A549 (cell line): ENCODE results near the gene ARHGAP22. TPM values are rescaled to one million over a fixed set of nuclear protein-coding genes. Genes with fewer than 3 reads are reported as not detected.

Experiments
- ATAC-seq, 2 experiments: fragments of 200-7000 bp in 1 of 2; fragments of >200 bp in 1 of 2; cut with Nextera tagmentation in 1 of 2; cut with Tn5 transposase in 1 of 2; 3 replicates each; pipeline versions ENCODE4 v1.8.0 to v1.9.1; 2018 to 2020; ENCODE audit warnings: mild to moderate bottlenecking in 1 of 2, moderate library complexity in 1 of 2
- CTCF ChIA-PET: fragments of 300-600 bp; sonication (Branson Sonifier 250); formaldehyde crosslinking; extraction: SDS; loops from one replicate; lab custom pipeline; 2021; ENCODE audit warnings: antibody characterized with exemption, inconsistent platforms; lab: Yijun Ruan, JAX
- POLR2A ChIA-PET: fragments of 350-600 bp; formaldehyde crosslinking; extraction: SDS; loops from one replicate; lab custom pipeline; 2021; ENCODE audit warnings: antibody characterized with exemption, inconsistent platforms; lab: Yijun Ruan, JAX
- DNase-seq, 2 experiments: peaks; one replicate each; pipeline versions ENCODE4 v3.0.0 to v3.0.0-alpha.2; 2011 to 2016; ENCODE audit warnings: low read depth in 1 of 2, low spot score in 1 of 2
- FAIRE-seq: peaks from 2 replicates; lab custom pipeline; 2011; peaks lifted over from hg19 to GRCh38; lab: Jason Lieb, UNC
- H3K27ac ChIP-seq, 2 experiments: fragments of >200 bp; sonication (Bioruptor Twin); formaldehyde crosslinking; 3 replicates each; pipeline ENCODE4 v1.5.1; 2016 to 2017
- H3K4me1 ChIP-seq: fragments of >200 bp; sonication (Bioruptor Twin); formaldehyde crosslinking; 3 replicates; pipeline ENCODE4 v1.6.1; 2016
- H3K4me2 ChIP-seq: fragments of >200 bp; sonication (Bioruptor Twin); formaldehyde crosslinking; 3 replicates; pipeline ENCODE4 v1.6.1; 2016
- H3K4me3 ChIP-seq: fragments of >200 bp; sonication (Bioruptor Twin); formaldehyde crosslinking; 3 replicates; pipeline ENCODE4 v1.5.1; 2016
- H3K9me3 ChIP-seq: fragments of >200 bp; sonication (Bioruptor Twin); formaldehyde crosslinking; 3 replicates; pipeline ENCODE4 v1.6.1; 2016
- BCL3 ChIP-seq: fragments of >200 bp; sonication (Bioruptor Twin); formaldehyde crosslinking; IDR thresholded peaks from 3 replicates; pipeline ENCODE4 v1.6.1; 2016
- BHLHE40 ChIP-seq: IDR thresholded peaks from 2 replicates; pipeline ENCODE4 v1.6.1; 2012; ENCODE audit warnings: low read depth, low read length, inconsistent platforms
- CBX8 ChIP-seq: fragments of 200-600 bp; sonication (generic); IDR thresholded peaks from 2 replicates; pipeline ENCODE4 v1.6.1; 2016
- CEBPB ChIP-seq, 2 experiments: fragments of >200 bp in 1 of 2; sonication (Bioruptor Twin) in 1 of 2; formaldehyde crosslinking in 1 of 2; IDR thresholded peaks; 2 replicates each; pipeline ENCODE4 v1.6.1; 2012 to 2016
- CHD2 ChIP-seq: fragments of 150-350 bp; IDR thresholded peaks from 2 replicates; pipeline ENCODE4 v1.6.1; 2014; ENCODE audit warnings: low read length; ENCODE audit not compliant: partially characterized antibody
- CHD4 ChIP-seq: fragments of 200-600 bp; sonication (generic); IDR thresholded peaks from 2 replicates; pipeline ENCODE4 v1.6.1; 2016; ENCODE audit warnings: antibody characterized with exemption, mild to moderate bottlenecking, borderline replicate concordance
- CTCF ChIP-seq: fragments of >200 bp; sonication (Bioruptor Twin); formaldehyde crosslinking; IDR thresholded peaks from 3 replicates; pipeline ENCODE4 v1.5.1; 2016
- EHF ChIP-seq: fragments of 250-450 bp; sonication (Bioruptor Pico); IDR thresholded peaks from 2 replicates; pipeline ENCODE4 v1.5.0; 2020; ENCODE audit warnings: mild to moderate bottlenecking
- FOSB ChIP-seq: fragments of 250-450 bp; sonication (Bioruptor Pico); IDR thresholded peaks from 2 replicates; pipeline ENCODE4 v1.5.0; 2020; ENCODE audit warnings: mild to moderate bottlenecking, moderate library complexity
- FOSL2 ChIP-seq, 2 experiments: fragments of 450-650 bp in 1 of 2; fragments of >200 bp in 1 of 2; sonication (Bioruptor Twin) in 1 of 2; formaldehyde crosslinking; IDR thresholded peaks; 2 replicates each; pipeline versions ENCODE4 v1.5.0 to v1.6.1; 2016 to 2020; ENCODE audit warnings: mild to moderate bottlenecking in 1 of 2, moderate library complexity in 1 of 2
- GATA3 ChIP-seq: IDR thresholded peaks from 2 replicates; pipeline ENCODE4 v1.6.1; 2012; ENCODE audit warnings: borderline replicate concordance
- HDAC2 ChIP-seq: fragments of 200-600 bp; sonication (generic); IDR thresholded peaks from 2 replicates; pipeline ENCODE4 v1.6.1; 2016
- JUNB ChIP-seq: fragments of >200 bp; sonication (Bioruptor Twin); formaldehyde crosslinking; IDR thresholded peaks from 2 replicates; pipeline ENCODE4 v1.6.1; 2016
- KDM5A ChIP-seq: fragments of 200-600 bp; sonication (generic); IDR thresholded peaks from 2 replicates; pipeline ENCODE4 v1.6.1; 2016; ENCODE audit warnings: antibody characterized with exemption, mild to moderate bottlenecking
- MAX ChIP-seq: IDR thresholded peaks from 2 replicates; pipeline ENCODE4 v1.6.1; 2012
- MYC ChIP-seq: IDR thresholded peaks from 2 replicates; pipeline ENCODE4 v1.6.1; 2012; ENCODE audit warnings: mild to moderate bottlenecking, inconsistent platforms, low read length, improper control_type of control experiment, borderline replicate concordance
- NPAS2 ChIP-seq: fragments of 250-450 bp; sonication (Bioruptor Pico); IDR thresholded peaks from 2 replicates; pipeline ENCODE4 v1.8.0; 2022; ENCODE audit warnings: mild to moderate bottlenecking, moderate library complexity, borderline replicate concordance
- RARB ChIP-seq: fragments of 250-450 bp; sonication (Bioruptor Pico); IDR thresholded peaks from 2 replicates; pipeline ENCODE4 v1.8.0; 2021; ENCODE audit warnings: mild to moderate bottlenecking, moderate library complexity
- ZC3H11A ChIP-seq: fragments of 450-650 bp; IDR thresholded peaks from 2 replicates; pipeline ENCODE4 v1.6.1; 2014; ENCODE audit warnings: antibody characterized with exemption, mild to moderate bottlenecking
- ZNF302 ChIP-seq: fragments of 250-450 bp; sonication (Bioruptor Pico); IDR thresholded peaks from 2 replicates; pipeline ENCODE4 v1.9.0; 2021; ENCODE audit warnings: inconsistent platforms, mild to moderate bottlenecking, moderate library complexity
- WGBS: methylation state at CpG from one replicate; pipeline ENCODE4 v1.1.6; 2017; ENCODE audit errors: missing lambda C conversion rate; 5-methylcytosine and 5-hydroxymethylcytosine counted together
- polyA plus RNA-seq, 4 experiments: library from polyadenylated mRNA; depleted of rRNA in 3 of 4; stranded (reverse); fragments of >200 nt; fragmentation: RNase III in 1 of 4; extraction: RNeasy Plus Mini Kit Qiagen cat#74134 plus additional on column Dnase treatment in 1 of 4; gene quantifications; 2 replicates in 3 of 4; 3 replicates in 1 of 4; pipeline ENCODE4 v1.2.3, GENCODE V29; 2011 to 2017
- TF ChIP-seq, protein P1 (sequence below): fragments of 250-450 bp; sonication (Bioruptor Pico); IDR thresholded peaks from 2 replicates; pipeline ENCODE4 v1.5.0; 2021; ENCODE audit warnings: mild to moderate bottlenecking, moderate library complexity, borderline replicate concordance
- TF ChIP-seq, protein P2 (sequence below): IDR thresholded peaks from 2 replicates; pipeline ENCODE4 v1.6.1; 2012
- TF ChIP-seq, protein P3 (sequence below): fragments of 200-600 bp; sonication (generic); IDR thresholded peaks from 2 replicates; pipeline ENCODE4 v1.6.1; 2016; ENCODE audit warnings: antibody characterized with exemption, mild to moderate bottlenecking, moderate library complexity

Gene ARHGAP22
- polyA plus RNA-seq, 2 of the 4 experiments (the other 2 are of a cell fraction), result 1.9 to 3.2 TPM

DNA sequence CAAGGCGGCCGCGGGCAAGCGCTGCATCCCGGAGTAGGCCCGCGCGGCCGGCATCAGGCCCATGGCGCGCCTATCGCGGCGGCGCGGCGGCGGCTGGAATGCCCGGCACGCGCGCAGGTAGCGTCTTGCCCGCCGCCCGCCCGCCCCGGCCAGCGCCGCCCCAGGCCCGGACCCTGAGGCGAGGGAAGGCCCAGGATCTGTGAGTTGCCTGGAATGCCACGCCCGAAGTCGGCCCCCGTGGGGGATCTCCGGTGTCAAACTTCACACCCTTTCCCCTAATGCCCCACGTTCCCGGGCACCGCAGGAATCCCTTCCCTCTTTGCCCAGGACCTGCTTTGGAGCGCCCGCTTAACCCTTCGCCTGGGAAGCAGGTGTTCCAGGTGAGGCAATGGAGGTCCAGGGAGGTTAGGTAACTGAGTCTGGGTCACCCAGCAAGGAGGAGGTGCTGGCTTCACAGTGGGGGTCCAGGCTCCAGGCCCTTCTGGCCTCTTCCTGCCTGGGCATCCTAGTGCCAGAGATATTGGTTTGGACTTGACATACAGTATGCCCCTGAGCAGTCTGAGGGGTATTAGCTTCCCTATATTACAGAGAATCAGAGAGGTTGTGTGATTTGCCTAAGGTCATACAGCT is 138.1 kb downstream of the ARHGAP22 start:
- 66% methylated on average over 7 of the region's 43 CpGs for WGBS
- Histone ChIP-seq H3K27ac (0 out of 6 replicates have a peak overlapping the region, but pooled peaks of 1 of the 2 experiments have one; percentile 21), H3K4me2 (peak overlapping the region; percentile 67), H3K4me1 (no peaks in the 10 kb centered on the region), H3K4me3 (peak overlapping the region; percentile 30; the same call in 1 of the 3 replicates), H3K9me3 (no peaks in the 10 kb centered on the region)
- POLR2A ChIA-PET, result no interaction called here
- no peak for FAIRE-seq
- ATAC-seq, result no peak
- DNase-seq, result no peak
- TF ChIP-seq, protein P1, sequence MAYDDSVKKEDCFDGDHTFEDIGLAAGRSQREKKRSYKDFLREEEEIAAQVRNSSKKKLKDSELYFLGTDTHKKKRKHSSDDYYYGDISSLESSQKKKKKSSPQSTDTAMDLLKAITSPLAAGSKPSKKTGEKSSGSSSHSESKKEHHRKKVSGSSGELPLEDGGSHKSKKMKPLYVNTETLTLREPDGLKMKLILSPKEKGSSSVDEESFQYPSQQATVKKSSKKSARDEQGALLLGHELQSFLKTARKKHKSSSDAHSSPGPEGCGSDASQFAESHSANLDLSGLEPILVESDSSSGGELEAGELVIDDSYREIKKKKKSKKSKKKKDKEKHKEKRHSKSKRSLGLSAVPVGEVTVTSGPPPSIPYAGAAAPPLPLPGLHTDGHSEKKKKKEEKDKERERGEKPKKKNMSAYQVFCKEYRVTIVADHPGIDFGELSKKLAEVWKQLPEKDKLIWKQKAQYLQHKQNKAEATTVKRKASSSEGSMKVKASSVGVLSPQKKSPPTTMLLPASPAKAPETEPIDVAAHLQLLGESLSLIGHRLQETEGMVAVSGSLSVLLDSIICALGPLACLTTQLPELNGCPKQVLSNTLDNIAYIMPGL (CRISPR knock-in tag), result no peak
- no peak for TF ChIP-seq JUNB
- no peak for TF ChIP-seq NPAS2 (CRISPR knock-in tag)
- TF ChIP-seq CEBPB (IDR thresholded peaks at IDR 0.05), result no peak
- TF ChIP-seq CHD2, result no peak
- no peak for TF ChIP-seq ZC3H11A
- TF ChIP-seq, all 56 proteins: peak for 0
- CTCF ChIA-PET, result interaction anchor here (0.6 to 4.5 kb wide), 3 partner anchors 8 to 189 kb away, joined by 3 to 10 read pairs (median 4); no protein-coding TSS in a partner anchor

GRCh38 chr10:48465860-48466521 is 138.9 kb downstream of the ARHGAP22 start:
- TF ChIP-seq FOSL2 (IDR thresholded peaks at IDR 0.05) (no peak), FOSL2 (CRISPR knock-in tag; IDR thresholded peaks at IDR 0.05) (no peak), CHD2 (no peak), CBX8 (no peak), HDAC2 (no peak), ZNF302 (CRISPR knock-in tag) (no peak), GATA3 (no peak), BCL3 (no peak), CTCF (no peak), RARB (CRISPR knock-in tag) (no peak), MAX (no peak), EHF (CRISPR knock-in tag) (no peak), MYC (no peak), FOSB (no peak), KDM5A (no peak), BHLHE40 (no peak), CHD4 (no peak)
- TF ChIP-seq, protein P2, sequence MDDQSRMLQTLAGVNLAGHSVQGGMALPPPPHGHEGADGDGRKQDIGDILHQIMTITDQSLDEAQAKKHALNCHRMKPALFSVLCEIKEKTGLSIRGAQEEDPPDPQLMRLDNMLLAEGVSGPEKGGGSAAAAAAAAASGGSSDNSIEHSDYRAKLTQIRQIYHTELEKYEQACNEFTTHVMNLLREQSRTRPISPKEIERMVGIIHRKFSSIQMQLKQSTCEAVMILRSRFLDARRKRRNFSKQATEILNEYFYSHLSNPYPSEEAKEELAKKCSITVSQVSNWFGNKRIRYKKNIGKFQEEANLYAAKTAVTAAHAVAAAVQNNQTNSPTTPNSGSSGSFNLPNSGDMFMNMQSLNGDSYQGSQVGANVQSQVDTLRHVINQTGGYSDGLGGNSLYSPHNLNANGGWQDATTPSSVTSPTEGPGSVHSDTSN, result no peak
- TF ChIP-seq, protein P3, sequence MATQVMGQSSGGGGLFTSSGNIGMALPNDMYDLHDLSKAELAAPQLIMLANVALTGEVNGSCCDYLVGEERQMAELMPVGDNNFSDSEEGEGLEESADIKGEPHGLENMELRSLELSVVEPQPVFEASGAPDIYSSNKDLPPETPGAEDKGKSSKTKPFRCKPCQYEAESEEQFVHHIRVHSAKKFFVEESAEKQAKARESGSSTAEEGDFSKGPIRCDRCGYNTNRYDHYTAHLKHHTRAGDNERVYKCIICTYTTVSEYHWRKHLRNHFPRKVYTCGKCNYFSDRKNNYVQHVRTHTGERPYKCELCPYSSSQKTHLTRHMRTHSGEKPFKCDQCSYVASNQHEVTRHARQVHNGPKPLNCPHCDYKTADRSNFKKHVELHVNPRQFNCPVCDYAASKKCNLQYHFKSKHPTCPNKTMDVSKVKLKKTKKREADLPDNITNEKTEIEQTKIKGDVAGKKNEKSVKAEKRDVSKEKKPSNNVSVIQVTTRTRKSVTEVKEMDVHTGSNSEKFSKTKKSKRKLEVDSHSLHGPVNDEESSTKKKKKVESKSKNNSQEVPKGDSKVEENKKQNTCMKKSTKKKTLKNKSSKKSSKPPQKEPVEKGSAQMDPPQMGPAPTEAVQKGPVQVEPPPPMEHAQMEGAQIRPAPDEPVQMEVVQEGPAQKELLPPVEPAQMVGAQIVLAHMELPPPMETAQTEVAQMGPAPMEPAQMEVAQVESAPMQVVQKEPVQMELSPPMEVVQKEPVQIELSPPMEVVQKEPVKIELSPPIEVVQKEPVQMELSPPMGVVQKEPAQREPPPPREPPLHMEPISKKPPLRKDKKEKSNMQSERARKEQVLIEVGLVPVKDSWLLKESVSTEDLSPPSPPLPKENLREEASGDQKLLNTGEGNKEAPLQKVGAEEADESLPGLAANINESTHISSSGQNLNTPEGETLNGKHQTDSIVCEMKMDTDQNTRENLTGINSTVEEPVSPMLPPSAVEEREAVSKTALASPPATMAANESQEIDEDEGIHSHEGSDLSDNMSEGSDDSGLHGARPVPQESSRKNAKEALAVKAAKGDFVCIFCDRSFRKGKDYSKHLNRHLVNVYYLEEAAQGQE, result no peak
- Histone ChIP-seq H3K4me2 (peak overlapping the region; percentile 67), H3K9me3 (no peaks in the 10 kb centered on the region), H3K4me1 (no peaks in the 10 kb centered on the region), H3K4me3 (peak overlapping the region; percentile 30; the same call in 1 of the 3 replicates), H3K27ac (0 out of 6 replicates have a peak overlapping the region, but pooled peaks of 1 of the 2 experiments have one; percentile 21)
- DNase-seq (no peak), FAIRE-seq (no peak), ATAC-seq (no peak)
- 82% methylated on average over 18 of the region's 42 CpGs for WGBS
- CTCF ChIA-PET, result interaction anchor here (0.6 to 4.5 kb wide), 3 partner anchors 8 to 190 kb away, joined by 3 to 10 read pairs (median 4); no protein-coding TSS in a partner anchor
- POLR2A ChIA-PET, result no interaction called here
